Stimulated activated effector memory CD8-positive, alpha-beta T cell treated with anti-CD3 and anti-CD28 coated beads, Interleukin-12 subunit alpha, Interleukin-12 subunit beta, amount 100 ng/mL, for 72 hours (primary cell): ENCODE measurements around the gene GRM1.
A peak's percentile ranks its signal among the peaks of the same experiment; 100 is the strongest.

ENCODE experiments used
- ATAC-seq: fragments of 150-1000 bp; cut with Tn5 transposase; 2 replicates; pipeline ENCODE4 v1.10.0; 2021
- DNase-seq, 2 donors: peaks; one replicate each; pipeline ENCODE4 v3.0.0; 2021 to 2022; ENCODE audit warnings: low spot score in 2 of 2
- H3K27ac Mint-ChIP-seq: one replicate; pipeline ENCODE4 v1.8.0; 2022; ENCODE audit warnings: mild to moderate bottlenecking, mixed read lengths
- H3K36me3 Mint-ChIP-seq: one replicate; pipeline ENCODE4 v1.8.0; 2022; ENCODE audit warnings: mild to moderate bottlenecking, mixed read lengths
- H3K4me1 Mint-ChIP-seq: one replicate; pipeline ENCODE4 v1.8.0; 2022; ENCODE audit warnings: mixed read lengths
- H3K4me3 Mint-ChIP-seq: one replicate; pipeline ENCODE4 v1.8.0; 2022; ENCODE audit warnings: mild to moderate bottlenecking, mixed read lengths
- H3K9me3 Mint-ChIP-seq: one replicate; pipeline ENCODE4 v1.8.0; 2022; ENCODE audit warnings: mixed read lengths

GRM1 gene

DNA sequence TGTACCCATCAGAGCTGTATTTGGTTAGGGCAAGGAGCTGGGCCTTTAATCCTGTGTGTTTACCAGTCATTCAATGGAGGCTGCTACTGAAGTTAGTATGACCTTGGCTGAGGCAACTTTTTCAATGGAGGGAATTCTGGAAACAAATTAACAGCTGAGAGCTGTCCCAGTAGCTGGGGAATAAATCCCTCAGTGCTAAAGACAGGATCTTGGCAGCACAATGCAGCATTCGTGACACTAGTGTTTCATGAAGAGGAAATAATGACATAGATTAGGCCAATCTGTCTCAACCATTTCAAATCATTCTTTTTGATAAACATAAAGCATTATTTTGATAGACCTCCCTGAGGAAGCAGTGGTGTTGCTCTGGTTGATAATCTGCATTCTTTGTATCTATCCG, 42.9 kb downstream of the GRM1 start:
- no peaks in the 10 kb centered on the region for H3K36me3 Mint-ChIP-seq

GRCh38 chr6:146077992-146078391, 49.1 kb downstream of the GRM1 start:
- DNase-seq (no peak), ATAC-seq (no peak)
- Mint-ChIP-seq H3K36me3 (no peaks in the 10 kb centered on the region), H3K4me1 (no peaks in the 10 kb centered on the region), H3K9me3 (no peaks in the 10 kb centered on the region), H3K27ac (no peak overlapping the region), H3K4me3 (no peak overlapping the region)

More for the DNA sequence above, 42.9 kb downstream of the GRM1 start:
- no peaks in the 10 kb centered on the region for H3K4me1 Mint-ChIP-seq
- no peak overlapping the region for H3K27ac Mint-ChIP-seq
- H3K4me3 Mint-ChIP-seq = no peak overlapping the region
- ATAC-seq = no peak
- no peak for DNase-seq
- H3K9me3 Mint-ChIP-seq = no peaks in the 10 kb centered on the region

GRCh38 chr6:146087386-146087785, 58.5 kb downstream of the GRM1 start:
- no peak overlapping the region for H3K27ac Mint-ChIP-seq
- no peaks in the 10 kb centered on the region for H3K9me3 Mint-ChIP-seq
- no peaks in the 10 kb centered on the region for H3K36me3 Mint-ChIP-seq
- no peak overlapping the region for H3K4me3 Mint-ChIP-seq
- ATAC-seq (no peak), DNase-seq (no peak)
- H3K4me1 Mint-ChIP-seq = no peaks in the 10 kb centered on the region

- Mint-ChIP-seq H3K4me3 (no peak overlapping the region), H3K36me3 (no peaks in the 10 kb centered on the region), H3K4me1 (no peaks in the 10 kb centered on the region), H3K9me3 (no peaks in the 10 kb centered on the region), H3K27ac (no peak overlapping the region)
- ATAC-seq = peak; percentile 32
- DNase-seq = no peak
Measured at GRCh38 chr6:146090474-146090873, 61.6 kb downstream of the GRM1 start.

GRCh38 chr6:146092961-146093686, 64.3 kb downstream of the GRM1 start:
- Mint-ChIP-seq H3K4me1 (no peaks in the 10 kb centered on the region), H3K4me3 (no peak overlapping the region), H3K27ac (no peak overlapping the region), H3K36me3 (no peaks in the 10 kb centered on the region), H3K9me3 (no peaks in the 10 kb centered on the region)
- DNase-seq = no peak
- no peak for ATAC-seq

- no peak for ATAC-seq
Measured at GRCh38 chr6:146095481-146095880, 66.6 kb downstream of the GRM1 start.

GRCh38 chr6:146097586-146097985, 68.7 kb downstream of the GRM1 start:
- DNase-seq = no peak
- Mint-ChIP-seq H3K4me1 (no peaks in the 10 kb centered on the region), H3K9me3 (no peaks in the 10 kb centered on the region), H3K4me3 (no peak overlapping the region), H3K36me3 (no peaks in the 10 kb centered on the region), H3K27ac (no peak overlapping the region)
- no peak for ATAC-seq

More at GRCh38 chr6:146095481-146095880, 66.6 kb downstream of the GRM1 start:
- no peaks in the 10 kb centered on the region for H3K4me1 Mint-ChIP-seq
- DNase-seq = no peak
- no peak overlapping the region for H3K4me3 Mint-ChIP-seq
- no peaks in the 10 kb centered on the region for H3K36me3 Mint-ChIP-seq
- no peak overlapping the region for H3K27ac Mint-ChIP-seq
- no peaks in the 10 kb centered on the region for H3K9me3 Mint-ChIP-seq

DNA sequence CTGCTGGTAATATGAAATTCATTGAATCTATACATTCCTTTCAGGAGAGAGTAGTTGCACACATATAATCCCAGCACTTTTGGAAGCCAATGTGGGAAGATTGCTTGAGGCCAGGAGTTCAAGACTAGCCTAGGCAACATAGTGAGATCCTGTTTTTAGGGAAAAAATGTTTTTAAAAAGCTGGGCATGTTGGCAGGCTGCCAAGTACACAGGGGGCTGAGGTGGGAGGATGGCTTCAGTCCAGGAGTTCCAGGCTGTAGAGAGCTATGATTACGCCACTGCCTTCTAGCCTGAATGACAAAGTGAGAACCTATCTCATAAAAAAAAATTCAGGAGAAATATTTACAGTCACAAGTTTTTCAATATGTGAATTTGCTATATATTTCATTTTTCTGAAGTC, 71.9 kb downstream of the GRM1 start:
- no peaks in the 10 kb centered on the region for H3K4me1 Mint-ChIP-seq
- H3K9me3 Mint-ChIP-seq = peaks cover 2% of the 10 kb centered on the region
- H3K4me3 Mint-ChIP-seq = no peak overlapping the region
- no peak for DNase-seq
- no peaks in the 10 kb centered on the region for H3K36me3 Mint-ChIP-seq
- ATAC-seq = no peak
- H3K27ac Mint-ChIP-seq = no peak overlapping the region

DNA sequence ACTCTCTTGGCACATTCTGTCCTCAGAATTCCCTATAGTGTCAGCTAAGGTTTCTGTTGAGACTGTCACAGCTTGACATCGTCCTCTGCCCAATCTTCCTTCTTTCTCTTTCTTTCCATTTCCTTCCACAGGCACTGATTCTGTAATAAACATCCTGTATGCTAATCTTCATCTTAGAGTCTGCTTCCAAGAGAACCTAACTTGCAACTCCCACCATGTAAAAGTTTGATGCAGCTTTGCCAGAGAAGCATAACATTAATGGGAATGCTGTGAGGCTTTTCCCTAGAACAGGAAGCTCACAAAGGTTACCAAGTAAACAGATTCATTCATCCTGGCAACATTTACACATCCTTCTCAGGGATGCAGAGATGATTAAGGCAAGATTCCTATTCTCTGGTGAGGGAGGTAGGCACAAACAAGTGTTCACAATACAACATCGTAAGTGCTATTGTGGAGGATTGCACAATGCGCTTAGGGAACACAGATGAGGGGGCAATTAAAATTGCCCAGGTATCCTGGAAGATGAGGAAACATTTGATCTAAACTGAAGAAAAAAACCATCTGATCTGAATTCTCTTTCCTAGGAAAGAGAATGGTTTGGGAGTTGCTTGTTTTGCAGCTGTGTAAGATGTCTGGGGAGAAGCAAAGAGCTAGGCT, 74.7 kb downstream of the GRM1 start:
- peaks cover 2% of the 10 kb centered on the region for H3K9me3 Mint-ChIP-seq
- ATAC-seq = no peak
- no peak overlapping the region for H3K4me3 Mint-ChIP-seq
- no peaks in the 10 kb centered on the region for H3K4me1 Mint-ChIP-seq
- no peaks in the 10 kb centered on the region for H3K36me3 Mint-ChIP-seq
- DNase-seq = no peak
- no peak overlapping the region for H3K27ac Mint-ChIP-seq

GRCh38 chr6:146106532-146106931, 77.7 kb downstream of the GRM1 start:
- H3K4me1 Mint-ChIP-seq = no peaks in the 10 kb centered on the region
- H3K9me3 Mint-ChIP-seq = peaks cover 8% of the 10 kb centered on the region
- H3K27ac Mint-ChIP-seq = no peak overlapping the region
- ATAC-seq = no peak
- no peak overlapping the region for H3K4me3 Mint-ChIP-seq
- DNase-seq = no peak
- no peaks in the 10 kb centered on the region for H3K36me3 Mint-ChIP-seq

DNA sequence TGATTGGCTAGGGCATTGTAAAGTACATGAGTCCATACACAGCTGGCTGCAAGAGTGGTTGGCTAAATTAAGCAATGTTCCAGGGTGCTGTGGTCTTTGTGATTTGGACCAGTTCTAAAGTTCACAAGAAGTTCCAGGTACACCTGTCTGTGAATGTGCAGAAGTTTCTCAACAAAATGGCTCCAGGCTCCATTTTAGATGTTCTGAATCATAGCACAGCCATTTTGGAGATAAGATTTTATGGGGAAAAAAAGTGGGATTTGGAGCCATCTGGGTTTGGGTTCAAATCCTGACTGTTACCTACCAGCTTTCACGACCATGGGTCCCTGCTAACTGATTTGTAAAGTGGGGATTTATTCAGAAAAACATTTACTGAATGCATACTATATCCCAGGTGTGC, 82.1 kb downstream of the GRM1 start:
- ATAC-seq = no peak
- H3K4me3 Mint-ChIP-seq = no peak overlapping the region
- no peak for DNase-seq
- H3K4me1 Mint-ChIP-seq = no peaks in the 10 kb centered on the region
- H3K36me3 Mint-ChIP-seq = no peaks in the 10 kb centered on the region
- H3K9me3 Mint-ChIP-seq = peaks cover 6% of the 10 kb centered on the region
- no peak overlapping the region for H3K27ac Mint-ChIP-seq

GRCh38 chr6:146111881-146112450, 83.1 kb downstream of the GRM1 start:
- no peak overlapping the region for H3K4me3 Mint-ChIP-seq
- peaks cover 6% of the 10 kb centered on the region for H3K9me3 Mint-ChIP-seq
- no peaks in the 10 kb centered on the region for H3K36me3 Mint-ChIP-seq
- no peak for DNase-seq
- ATAC-seq = peak; percentile 34
- no peaks in the 10 kb centered on the region for H3K4me1 Mint-ChIP-seq
- no peak overlapping the region for H3K27ac Mint-ChIP-seq

GRCh38 chr6:146113084-146113623, 84.3 kb downstream of the GRM1 start:
- Mint-ChIP-seq H3K4me1 (no peaks in the 10 kb centered on the region), H3K27ac (no peak overlapping the region), H3K9me3 (peaks cover 6% of the 10 kb centered on the region), H3K36me3 (no peaks in the 10 kb centered on the region), H3K4me3 (no peak overlapping the region)
- DNase-seq (no peak), ATAC-seq (no peak)

DNA sequence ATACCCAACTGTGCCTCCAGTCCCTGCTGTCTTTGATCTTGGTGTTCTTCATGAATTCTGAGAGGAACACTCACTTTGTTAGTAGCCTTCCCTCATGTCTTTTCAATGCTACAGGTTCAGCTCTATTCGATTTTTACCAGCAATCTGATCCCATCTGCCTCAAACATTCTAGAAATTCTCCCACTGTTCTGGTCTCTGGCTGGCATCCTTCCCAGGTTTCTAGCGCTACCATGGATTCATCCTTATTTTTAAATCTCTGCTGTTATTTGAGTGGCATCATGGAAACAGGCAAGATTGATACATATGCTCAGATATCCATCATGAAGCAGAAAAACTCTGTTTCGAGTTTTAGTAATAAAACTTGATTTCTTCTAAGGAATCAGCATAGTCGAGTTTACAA, 94.8 kb downstream of the GRM1 start:
- Mint-ChIP-seq H3K4me1 (no peaks in the 10 kb centered on the region), H3K9me3 (peaks cover 3% of the 10 kb centered on the region), H3K4me3 (no peak overlapping the region), H3K36me3 (no peaks in the 10 kb centered on the region), H3K27ac (no peak overlapping the region)
- DNase-seq = no peak
- no peak for ATAC-seq

DNA sequence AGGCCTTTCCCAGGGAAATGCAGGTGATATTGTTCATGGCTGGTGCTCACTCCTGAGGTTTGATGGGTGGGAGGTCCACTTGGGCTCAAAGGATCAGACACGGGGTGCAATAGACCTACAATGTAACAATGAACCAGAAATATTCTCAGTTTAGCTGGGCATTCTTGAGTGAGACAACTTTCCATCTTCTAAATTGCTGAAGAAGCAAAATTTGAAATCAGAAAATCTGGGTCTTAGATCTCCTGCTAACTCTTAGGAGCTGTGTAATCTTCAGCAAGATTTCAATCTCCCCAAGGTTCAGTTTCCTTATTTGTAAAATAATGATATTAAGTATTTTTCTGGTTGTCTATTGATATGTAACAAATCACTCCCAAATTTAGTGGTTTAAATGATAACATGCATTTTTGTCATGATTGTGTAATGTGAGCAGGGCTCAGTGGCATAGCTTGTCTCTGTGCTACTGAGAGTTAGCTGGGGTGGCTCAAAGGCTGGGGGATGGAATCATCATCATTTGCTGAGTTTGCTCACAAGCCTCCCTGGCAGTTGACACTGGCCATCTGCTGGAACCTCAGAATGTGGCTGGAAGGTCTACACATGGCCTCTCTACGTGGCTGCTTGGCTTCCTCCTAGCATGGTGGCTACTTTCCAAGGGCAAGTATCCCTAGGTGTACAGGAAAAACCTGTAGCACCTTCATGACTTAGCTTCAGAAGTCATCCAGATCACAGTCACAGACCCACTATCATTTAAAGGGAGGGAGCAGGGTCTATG, 98.8 kb downstream of the GRM1 start:
- Mint-ChIP-seq H3K9me3 (no peaks in the 10 kb centered on the region), H3K27ac (no peak overlapping the region), H3K36me3 (no peaks in the 10 kb centered on the region), H3K4me1 (no peaks in the 10 kb centered on the region), H3K4me3 (no peak overlapping the region)
- DNase-seq (no peak), ATAC-seq (no peak)
